Measurements from ENCODE around the gene KLHL13.

DNA sequence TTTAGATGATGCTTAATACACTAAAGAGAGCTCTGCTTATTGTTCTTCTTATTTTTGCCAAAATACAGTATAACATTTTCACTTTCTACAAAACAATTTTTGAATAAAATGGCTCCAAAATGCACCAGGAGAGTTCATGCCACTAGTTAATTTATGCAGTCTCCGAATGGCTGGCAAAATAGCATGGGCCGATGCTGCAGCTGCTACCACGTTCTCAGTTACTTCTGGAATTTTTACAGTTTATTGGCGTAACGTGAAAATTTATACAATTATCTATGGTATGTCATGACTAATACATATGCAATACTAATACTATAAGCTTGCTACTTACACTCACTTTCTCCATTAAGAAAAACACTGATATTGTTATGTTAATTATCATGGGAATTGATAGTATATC lies 16.5 kb downstream of the KLHL13 start:
- TF ChIP-seq, protein P1, sequence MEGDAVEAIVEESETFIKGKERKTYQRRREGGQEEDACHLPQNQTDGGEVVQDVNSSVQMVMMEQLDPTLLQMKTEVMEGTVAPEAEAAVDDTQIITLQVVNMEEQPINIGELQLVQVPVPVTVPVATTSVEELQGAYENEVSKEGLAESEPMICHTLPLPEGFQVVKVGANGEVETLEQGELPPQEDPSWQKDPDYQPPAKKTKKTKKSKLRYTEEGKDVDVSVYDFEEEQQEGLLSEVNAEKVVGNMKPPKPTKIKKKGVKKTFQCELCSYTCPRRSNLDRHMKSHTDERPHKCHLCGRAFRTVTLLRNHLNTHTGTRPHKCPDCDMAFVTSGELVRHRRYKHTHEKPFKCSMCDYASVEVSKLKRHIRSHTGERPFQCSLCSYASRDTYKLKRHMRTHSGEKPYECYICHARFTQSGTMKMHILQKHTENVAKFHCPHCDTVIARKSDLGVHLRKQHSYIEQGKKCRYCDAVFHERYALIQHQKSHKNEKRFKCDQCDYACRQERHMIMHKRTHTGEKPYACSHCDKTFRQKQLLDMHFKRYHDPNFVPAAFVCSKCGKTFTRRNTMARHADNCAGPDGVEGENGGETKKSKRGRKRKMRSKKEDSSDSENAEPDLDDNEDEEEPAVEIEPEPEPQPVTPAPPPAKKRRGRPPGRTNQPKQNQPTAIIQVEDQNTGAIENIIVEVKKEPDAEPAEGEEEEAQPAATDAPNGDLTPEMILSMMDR (IDR thresholded peaks at IDR 0.05): no peak
- TF ChIP-seq POLR2A (IDR thresholded peaks at IDR 0.05): no peak

All from prostate gland (tissue), 2 donors.